ENCODE results near the gene CRACR2B. TPM values are rescaled to one million over a fixed set of nuclear protein-coding genes. Genes with fewer than 3 reads are reported as not detected.

CRACR2B gene
- total RNA-seq, 2 experiments from 2014 or later, result 7.7 to 8.1 TPM

DNA sequence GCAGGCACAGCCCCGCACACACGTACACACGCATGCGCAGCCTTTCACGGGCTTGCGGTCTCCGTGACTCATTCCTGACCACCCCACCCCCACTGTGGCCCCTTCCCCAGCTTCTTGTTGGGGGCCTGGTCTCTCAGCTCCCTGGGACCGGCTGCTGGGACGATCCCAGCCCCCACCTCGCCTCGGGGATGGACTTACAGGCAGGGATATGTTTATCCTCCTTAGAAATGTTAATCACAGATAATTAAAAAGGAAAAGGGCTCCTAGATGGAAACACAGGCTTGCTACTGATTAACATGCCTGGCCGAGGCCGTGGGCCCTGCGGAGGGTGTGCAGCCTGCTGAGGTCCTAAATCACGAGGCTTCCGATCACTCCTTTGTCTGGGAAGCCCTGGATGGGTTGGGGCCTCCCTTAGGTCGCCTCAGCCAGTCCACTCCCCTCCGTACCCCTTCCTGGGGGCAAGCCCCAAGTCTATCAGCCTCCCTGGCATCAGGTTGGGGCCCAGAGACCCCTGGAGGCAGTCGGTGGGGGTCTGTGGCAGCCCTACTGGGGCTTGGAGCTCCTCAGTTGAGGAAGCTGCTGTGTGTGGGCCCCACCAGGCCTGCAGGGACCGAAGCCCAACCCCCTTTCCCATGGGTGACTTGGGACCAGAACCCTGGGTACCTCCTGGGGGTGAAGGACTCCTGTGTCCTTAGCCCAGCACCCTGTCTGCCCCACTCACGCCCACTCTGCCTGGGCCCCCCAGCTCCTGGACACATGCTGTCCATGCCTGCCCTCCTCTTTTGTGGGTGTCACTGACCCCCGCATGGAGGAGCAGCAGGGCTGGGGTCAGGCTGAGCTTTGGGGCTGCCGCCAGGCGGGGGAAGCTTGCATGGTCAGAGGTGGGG, 35.5 kb downstream of the CRACR2B start:
- H3K27ac Mint-ChIP-seq, result no peak overlapping the region
- H3K36me3 Mint-ChIP-seq (ENCODE audit: low read depth), result no peaks in the 10 kb centered on the region
- no peaks in the 10 kb centered on the region for H3K4me1 Mint-ChIP-seq
- no peak for DNase-seq
- no peak overlapping the region for H3K4me3 Mint-ChIP-seq
- H3K27me3 Mint-ChIP-seq, result no peaks in the 10 kb centered on the region
- no peaks in the 10 kb centered on the region for H3K9me3 Mint-ChIP-seq
- ChIA-PET POLR2A (no interaction called here), CTCF (interaction anchor here (0.6 kb wide), 1 partner anchor 730 kb away, joined by 3 read pairs; no protein-coding TSS in a partner anchor)

DNA sequence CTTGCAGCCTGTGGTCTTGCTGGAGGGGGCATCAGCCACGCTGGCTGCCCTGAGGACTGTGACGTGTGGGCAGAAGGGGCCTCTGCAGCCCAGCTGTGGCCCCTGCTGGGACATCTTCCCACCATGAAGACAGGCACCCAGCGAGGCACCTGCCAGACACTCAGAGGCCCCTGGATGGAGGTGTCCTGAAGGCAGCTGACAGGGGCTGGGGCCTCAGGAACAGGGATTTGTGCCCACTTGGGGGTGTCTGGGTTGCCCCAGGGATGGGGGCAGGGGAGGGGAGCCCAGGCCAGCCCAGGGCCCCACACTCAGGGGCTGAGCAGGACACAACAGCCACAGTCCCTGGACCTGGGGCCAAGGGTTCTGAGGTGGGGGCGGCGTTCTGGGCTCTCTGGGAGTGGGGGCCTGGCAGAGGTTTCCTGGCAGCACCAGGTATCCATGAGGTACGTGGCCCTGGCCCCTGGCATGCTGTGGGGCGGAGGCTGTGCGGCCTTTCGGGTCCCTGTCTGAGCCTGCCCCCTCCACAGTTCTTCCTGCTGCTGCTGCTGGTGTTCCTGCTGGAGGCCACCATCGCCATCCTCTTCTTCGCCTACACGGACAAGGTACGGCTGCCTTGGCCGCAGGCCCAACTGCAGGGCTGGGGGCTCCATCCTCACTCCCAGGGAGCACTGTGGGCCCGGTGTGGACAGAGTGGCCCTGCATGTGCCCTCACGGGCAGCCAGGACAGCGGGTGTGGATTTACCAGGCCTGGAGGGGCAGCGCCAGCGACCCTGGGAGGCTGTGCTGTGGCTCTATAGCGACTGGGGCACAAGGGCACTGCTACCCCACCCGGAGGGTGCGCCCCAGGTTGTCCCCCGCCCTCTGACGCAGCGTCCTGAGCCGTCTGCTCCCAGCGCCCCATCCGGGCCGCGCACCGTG, 36.5 kb downstream of the CRACR2B start:
- no peaks in the 10 kb centered on the region for H3K36me3 Mint-ChIP-seq (ENCODE audit: low read depth)
- CTCF ChIA-PET, result no interaction called here
- no peaks in the 10 kb centered on the region for H3K9me3 Mint-ChIP-seq
- no peaks in the 10 kb centered on the region for H3K4me1 Mint-ChIP-seq
- DNase-seq, result no peak
- no peak overlapping the region for H3K4me3 Mint-ChIP-seq
- no peaks in the 10 kb centered on the region for H3K27me3 Mint-ChIP-seq
- POLR2A ChIA-PET, result no interaction called here
- no peak overlapping the region for H3K27ac Mint-ChIP-seq

DNA sequence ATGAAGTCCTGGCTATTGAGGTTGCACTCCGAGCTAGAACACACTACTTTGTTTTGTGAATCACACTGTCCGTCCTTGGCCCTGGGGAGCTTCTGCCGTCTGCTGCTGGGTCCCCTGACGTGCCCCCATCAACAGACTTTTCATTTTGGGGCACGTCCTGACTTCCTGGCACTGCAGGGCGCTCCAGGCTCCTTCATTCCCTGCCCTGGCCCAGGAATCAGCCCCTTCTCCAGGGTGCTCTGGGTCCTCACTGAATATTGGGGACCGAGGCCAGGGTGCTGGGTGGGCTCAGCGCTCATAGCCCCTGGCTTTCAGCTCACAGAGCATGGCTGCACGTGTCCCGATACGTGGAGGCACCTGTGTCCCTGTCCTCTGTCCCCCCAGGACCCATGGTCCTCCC, 37.2 kb downstream of the CRACR2B start:
- POLR2A ChIA-PET, result no interaction called here

DNA sequence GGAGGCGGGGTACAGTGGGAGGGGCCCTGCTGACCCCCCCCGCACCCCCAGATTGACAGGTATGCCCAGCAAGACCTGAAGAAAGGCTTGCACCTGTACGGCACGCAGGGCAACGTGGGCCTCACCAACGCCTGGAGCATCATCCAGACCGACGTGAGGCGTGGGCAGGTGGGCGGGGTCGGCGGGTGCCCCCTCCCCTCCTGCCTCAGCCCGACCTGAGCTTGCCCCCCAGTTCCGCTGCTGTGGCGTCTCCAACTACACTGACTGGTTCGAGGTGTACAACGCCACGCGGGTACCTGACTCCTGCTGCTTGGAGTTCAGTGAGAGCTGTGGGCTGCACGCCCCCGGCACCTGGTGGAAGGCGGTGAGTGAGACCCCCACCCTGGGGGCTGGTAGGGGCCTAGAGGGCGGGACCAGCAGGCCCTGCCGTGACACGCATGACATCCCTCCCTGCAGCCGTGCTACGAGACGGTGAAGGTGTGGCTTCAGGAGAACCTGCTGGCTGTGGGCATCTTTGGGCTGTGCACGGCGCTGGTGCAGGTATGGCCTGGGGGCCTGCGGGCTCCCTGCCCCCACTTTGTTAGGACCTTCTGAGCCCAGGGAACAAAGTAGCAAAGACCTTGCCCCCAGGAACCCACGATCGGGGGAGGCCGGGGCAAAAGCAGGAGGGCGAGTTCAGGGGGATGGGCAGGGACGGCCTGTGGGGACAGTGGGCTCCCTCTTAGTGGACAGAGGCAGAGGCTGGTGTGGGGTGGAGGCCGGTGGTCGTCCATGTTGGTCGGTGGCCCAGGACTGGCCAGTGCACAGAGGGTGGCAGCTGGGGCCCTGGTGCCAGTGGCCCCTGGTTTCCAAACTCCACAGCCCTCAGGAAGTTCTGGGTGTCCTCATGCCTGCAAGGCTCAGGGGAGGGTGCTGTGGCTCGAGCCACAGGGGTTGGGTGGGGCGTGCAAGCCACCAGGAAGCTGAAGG, 38.0 kb downstream of the CRACR2B start:
- ChIA-PET CTCF (no interaction called here), POLR2A (no interaction called here)
- Mint-ChIP-seq H3K4me1 (no peaks in the 10 kb centered on the region), H3K27me3 (no peaks in the 10 kb centered on the region), H3K9me3 (no peaks in the 10 kb centered on the region), H3K4me3 (no peak overlapping the region), H3K36me3 (ENCODE audit: low read depth) (no peaks in the 10 kb centered on the region), H3K27ac (no peak overlapping the region)
- no peak for DNase-seq

More for the DNA sequence above, 37.2 kb downstream of the CRACR2B start:
- no peak overlapping the region for H3K4me3 Mint-ChIP-seq
- no peak overlapping the region for H3K27ac Mint-ChIP-seq
- H3K36me3 Mint-ChIP-seq (ENCODE audit: low read depth), result no peaks in the 10 kb centered on the region
- H3K4me1 Mint-ChIP-seq, result no peaks in the 10 kb centered on the region
- H3K27me3 Mint-ChIP-seq, result no peaks in the 10 kb centered on the region
- no peaks in the 10 kb centered on the region for H3K9me3 Mint-ChIP-seq
- DNase-seq, result no peak
- CTCF ChIA-PET, result no interaction called here

DNA sequence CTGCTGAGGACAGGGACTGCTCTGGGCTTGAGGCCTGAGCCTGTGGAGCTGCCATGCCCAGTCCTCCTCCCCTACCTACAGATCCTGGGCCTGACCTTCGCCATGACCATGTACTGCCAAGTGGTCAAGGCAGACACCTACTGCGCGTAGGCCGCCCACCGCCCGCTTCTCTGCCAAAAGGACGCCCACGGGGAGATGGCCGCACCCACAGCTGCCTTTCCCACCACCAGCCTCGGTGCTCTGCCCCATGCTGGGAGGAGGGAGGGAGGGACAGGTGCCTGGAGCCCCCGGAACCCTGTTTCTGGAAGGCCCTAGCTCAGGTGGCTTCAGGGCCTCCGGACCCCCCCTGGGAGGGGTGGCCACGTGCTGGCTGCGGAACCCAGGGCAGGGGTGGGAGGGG, 38.8 kb downstream of the CRACR2B start:
- Mint-ChIP-seq H3K4me1 (no peaks in the 10 kb centered on the region), H3K27ac (no peak overlapping the region), H3K27me3 (no peaks in the 10 kb centered on the region), H3K4me3 (no peak overlapping the region), H3K36me3 (ENCODE audit: low read depth) (no peaks in the 10 kb centered on the region), H3K9me3 (no peaks in the 10 kb centered on the region)
- CTCF ChIA-PET, result no interaction called here
- POLR2A ChIA-PET, result no interaction called here
- no peak for DNase-seq

DNA sequence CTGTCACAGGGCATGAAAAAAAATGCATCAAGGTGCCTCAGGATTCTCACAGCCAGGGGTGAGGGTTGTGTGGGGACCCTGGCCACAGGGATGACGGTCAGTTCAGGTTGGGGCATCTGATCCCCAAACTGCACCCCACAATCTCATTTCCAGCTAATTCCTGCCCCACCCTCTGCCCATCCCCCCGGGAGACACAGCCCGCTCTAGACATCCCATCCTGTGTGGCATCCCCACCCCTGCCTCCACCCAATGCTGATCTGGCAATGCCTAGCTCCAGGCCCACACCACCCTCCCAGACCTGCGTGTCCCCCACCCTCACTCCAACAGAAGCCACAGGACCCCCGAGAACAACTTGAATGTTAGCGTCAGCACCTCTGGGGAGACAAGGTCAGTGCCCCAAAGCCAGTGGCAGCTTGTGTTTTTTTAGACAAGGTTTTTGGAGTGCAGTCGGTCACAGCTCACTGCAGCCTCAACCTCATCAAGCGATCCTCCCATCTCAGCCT, 40.2 kb downstream of the CRACR2B start:
- CTCF ChIA-PET, result interaction anchor here (1.1 kb wide), 1 partner anchor 19 kb away, joined by 3 read pairs; no protein-coding TSS in a partner anchor
- Mint-ChIP-seq H3K27me3 (no peaks in the 10 kb centered on the region), H3K4me1 (no peaks in the 10 kb centered on the region), H3K9me3 (no peaks in the 10 kb centered on the region), H3K4me3 (no peak overlapping the region), H3K36me3 (ENCODE audit: low read depth) (no peaks in the 10 kb centered on the region), H3K27ac (no peak overlapping the region)
- POLR2A ChIA-PET, result no interaction called here
- no peak for DNase-seq

DNA sequence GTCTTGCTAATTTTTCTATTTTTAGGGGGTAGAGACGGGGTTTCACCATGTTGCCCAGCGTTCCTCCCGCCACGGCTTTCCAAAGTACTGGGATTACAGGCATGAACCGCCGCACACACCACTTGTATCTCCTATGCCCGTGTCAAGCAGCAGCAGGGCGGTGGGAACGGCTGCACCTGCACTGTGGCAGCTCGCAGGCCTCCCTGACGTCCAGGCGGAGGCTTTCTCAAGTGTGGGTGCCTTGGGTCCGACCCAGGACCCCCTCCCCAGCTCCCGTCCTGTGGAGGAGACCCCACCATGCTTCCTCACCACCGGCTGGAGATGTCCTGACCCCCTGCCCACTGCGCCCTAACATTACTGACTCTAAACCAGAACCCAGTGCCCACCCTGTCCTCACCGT, 40.7 kb downstream of the CRACR2B start:
- CTCF ChIA-PET, result no interaction called here

DNA sequence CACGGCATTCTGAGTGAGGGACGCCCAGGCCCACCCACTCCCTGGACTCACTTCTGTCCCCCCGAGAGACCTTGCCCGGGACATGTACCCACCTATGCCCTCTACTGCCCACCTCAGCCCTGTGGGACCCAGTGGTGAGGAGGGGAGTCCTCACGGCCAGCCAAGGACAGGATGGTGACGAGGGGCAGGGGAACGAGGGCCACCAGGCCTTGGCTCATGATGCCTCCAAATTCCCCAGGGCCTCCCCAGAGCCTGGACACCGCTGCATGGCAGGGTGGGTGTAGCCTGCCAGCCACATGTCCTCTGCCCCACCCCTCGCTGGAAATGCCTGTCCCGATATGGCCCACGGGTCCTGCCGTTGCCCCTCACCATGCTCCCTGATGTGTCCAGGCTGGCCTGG, 41.1 kb downstream of the CRACR2B start:
- ChIA-PET POLR2A (no interaction called here), CTCF (no interaction called here)
- no peak for DNase-seq
- H3K36me3 Mint-ChIP-seq (ENCODE audit: low read depth), result no peaks in the 10 kb centered on the region
- H3K27ac Mint-ChIP-seq, result no peak overlapping the region
- no peaks in the 10 kb centered on the region for H3K9me3 Mint-ChIP-seq
- no peak overlapping the region for H3K4me3 Mint-ChIP-seq
- no peaks in the 10 kb centered on the region for H3K27me3 Mint-ChIP-seq
- H3K4me1 Mint-ChIP-seq, result no peaks in the 10 kb centered on the region

More for the DNA sequence above, 40.7 kb downstream of the CRACR2B start:
- Mint-ChIP-seq H3K27me3 (no peaks in the 10 kb centered on the region), H3K9me3 (no peaks in the 10 kb centered on the region), H3K4me3 (no peak overlapping the region), H3K4me1 (no peaks in the 10 kb centered on the region), H3K27ac (no peak overlapping the region), H3K36me3 (ENCODE audit: low read depth) (no peaks in the 10 kb centered on the region)
- DNase-seq, result no peak
- POLR2A ChIA-PET, result no interaction called here

DNA sequence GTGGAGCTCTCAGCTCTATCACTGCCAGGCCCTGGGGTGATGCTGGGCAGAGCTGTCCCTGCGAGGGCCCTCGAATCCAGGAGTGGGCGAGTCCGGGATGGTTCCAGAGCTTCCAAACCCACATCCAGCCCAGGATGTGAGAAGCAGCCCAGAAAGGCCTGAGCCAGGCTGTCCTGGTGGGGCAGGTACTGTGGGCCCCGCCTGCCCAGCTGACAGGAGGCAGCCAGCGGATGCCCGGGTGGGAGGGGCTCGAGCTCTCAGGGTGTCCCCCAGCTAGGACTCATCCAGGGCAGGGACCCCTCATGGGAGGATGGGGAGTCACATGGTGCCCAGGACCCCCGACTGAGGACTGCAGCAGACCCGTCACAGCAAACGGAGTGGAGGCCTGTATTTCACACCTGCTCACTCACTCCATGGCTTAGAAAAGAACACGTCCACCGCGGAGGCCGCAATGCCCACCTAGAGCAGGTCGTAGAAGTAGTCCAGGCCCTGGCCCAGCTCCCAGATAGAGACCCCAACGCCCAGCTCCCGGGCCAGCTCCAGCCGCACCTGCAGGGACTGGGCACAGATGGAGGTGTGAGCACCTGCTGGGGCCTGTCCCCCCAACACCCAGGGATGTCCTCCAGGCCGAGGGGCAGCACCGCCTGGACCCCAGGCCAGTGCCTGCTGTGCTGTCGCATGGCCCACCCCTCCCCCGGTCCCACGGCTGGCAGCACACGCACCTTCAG, 41.8 kb downstream of the CRACR2B start:
- POLR2A ChIA-PET, result no interaction called here
- DNase-seq, result no peak
- Mint-ChIP-seq H3K36me3 (ENCODE audit: low read depth) (no peaks in the 10 kb centered on the region), H3K27ac (no peak overlapping the region), H3K4me3 (no peak overlapping the region), H3K27me3 (no peaks in the 10 kb centered on the region), H3K4me1 (no peaks in the 10 kb centered on the region), H3K9me3 (no peaks in the 10 kb centered on the region)
- CTCF ChIA-PET, result interaction anchor here (1.6 kb wide), 1 partner anchor 21 kb away, joined by 4 read pairs; no protein-coding TSS in a partner anchor

DNA sequence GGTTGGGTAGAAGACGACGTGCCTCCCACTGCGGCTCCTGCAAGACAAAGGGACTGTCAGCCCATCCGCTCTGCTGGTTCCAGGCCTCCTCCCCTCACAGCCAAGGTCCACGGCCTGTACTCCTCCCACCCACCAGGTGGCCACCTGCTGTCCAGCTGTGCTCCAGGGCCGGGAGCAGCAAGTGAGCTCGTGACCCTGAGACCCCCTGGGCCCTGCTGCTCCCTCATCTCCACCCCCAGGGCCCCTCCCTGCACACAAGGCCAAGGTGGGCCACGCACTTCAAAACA, 42.4 kb downstream of the CRACR2B start:
- POLR2A ChIA-PET, result interaction anchor here (0.6 kb wide), 1 partner anchor 14 kb away, joined by 3 read pairs; no protein-coding TSS in a partner anchor
- no peak for DNase-seq
- Mint-ChIP-seq H3K4me3 (no peak overlapping the region), H3K27me3 (no peaks in the 10 kb centered on the region), H3K27ac (no peak overlapping the region), H3K4me1 (no peaks in the 10 kb centered on the region), H3K9me3 (no peaks in the 10 kb centered on the region), H3K36me3 (ENCODE audit: low read depth) (no peaks in the 10 kb centered on the region)
- CTCF ChIA-PET, result interaction anchor here (1.6 kb wide), 1 partner anchor 21 kb away, joined by 4 read pairs; no protein-coding TSS in a partner anchor

DNA sequence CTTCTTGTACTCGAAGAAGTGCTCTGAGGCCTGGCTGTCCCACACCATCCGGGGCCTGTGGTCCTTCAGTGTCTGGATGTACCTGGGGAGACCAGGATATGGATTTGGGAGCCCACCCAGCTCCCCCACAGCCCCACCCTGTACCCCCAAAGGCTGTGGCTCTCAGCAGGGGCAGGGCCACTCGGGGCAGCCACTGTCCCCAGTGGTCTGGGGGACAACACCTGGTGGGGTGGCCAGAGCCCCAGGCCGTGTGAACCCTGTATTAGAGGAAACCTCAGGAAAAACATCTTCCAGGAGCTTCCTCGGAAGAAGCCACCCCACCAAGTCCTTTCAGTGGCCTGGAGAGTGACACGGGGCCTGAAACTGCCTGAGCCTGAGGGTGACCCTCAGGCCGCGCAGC, 42.7 kb downstream of the CRACR2B start:
- Mint-ChIP-seq H3K4me3 (no peak overlapping the region), H3K27ac (no peak overlapping the region), H3K4me1 (no peaks in the 10 kb centered on the region), H3K9me3 (no peaks in the 10 kb centered on the region), H3K27me3 (no peaks in the 10 kb centered on the region), H3K36me3 (ENCODE audit: low read depth) (no peaks in the 10 kb centered on the region)
- ChIA-PET POLR2A (interaction anchor here (0.6 kb wide), 1 partner anchor 14 kb away, joined by 3 read pairs; no protein-coding TSS in a partner anchor), CTCF (interaction anchor here (1.6 kb wide), 1 partner anchor 22 kb away, joined by 4 read pairs; no protein-coding TSS in a partner anchor)
- DNase-seq, result no peak

DNA sequence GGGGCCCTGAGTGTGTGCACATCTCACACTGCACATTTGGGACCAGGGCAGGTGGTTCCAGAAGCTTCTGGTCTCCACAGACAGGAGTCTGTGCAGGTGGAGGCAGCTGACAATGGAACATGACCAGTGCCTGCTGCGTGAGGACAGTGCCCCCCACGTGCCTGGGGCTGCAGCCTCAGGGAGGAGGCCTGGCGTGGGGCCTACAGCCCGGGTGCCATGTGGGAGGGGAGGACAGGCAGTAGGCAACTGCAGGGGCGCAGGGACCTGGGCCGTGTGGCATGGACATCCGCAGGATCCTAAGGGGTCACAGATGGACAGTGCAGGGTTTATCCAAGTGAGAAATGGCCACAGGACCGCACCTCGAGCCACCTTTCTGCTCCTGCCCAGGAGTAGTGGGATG, 43.8 kb downstream of the CRACR2B start:
- H3K27ac Mint-ChIP-seq, result no peak overlapping the region
- no peaks in the 10 kb centered on the region for H3K36me3 Mint-ChIP-seq (ENCODE audit: low read depth)
- CTCF ChIA-PET, result no interaction called here
- H3K4me3 Mint-ChIP-seq, result no peak overlapping the region
- H3K9me3 Mint-ChIP-seq, result no peaks in the 10 kb centered on the region
- POLR2A ChIA-PET, result no interaction called here
- no peak for DNase-seq
- H3K4me1 Mint-ChIP-seq, result no peaks in the 10 kb centered on the region
- H3K27me3 Mint-ChIP-seq, result no peaks in the 10 kb centered on the region
